ENCODE measurements around the gene STOX1.
"Not testable (repeated sequence)": the region's sequence is repeated elsewhere in the genome, so short reads cannot be mapped to it uniquely, and the experiment has no call there.

Gene STOX1

GRCh38 chr10:68828083-68828601 is 811 bp downstream of the STOX1 start:
- DNase-seq, result peak in 5 of 56 donors; percentile 6 to 20 (median 10)

- no peak for DNase-seq
These were observed 1.5 kb downstream of the STOX1 start for GRCh38 chr10:68828833-68829232.

GRCh38 chr10:68829521-68829920 is 2.2 kb downstream of the STOX1 start:
- peak in 1 of 56 donors; percentile 7 for DNase-seq

- no peak for DNase-seq
These were observed 2.6 kb downstream of the STOX1 start for GRCh38 chr10:68829952-68830351.

- DNase-seq, result no peak
These were observed 4.7 kb downstream of the STOX1 start for GRCh38 chr10:68831961-68832455.

GRCh38 chr10:68832601-68833000 is 5.3 kb downstream of the STOX1 start:
- DNase-seq, result no peak

GRCh38 chr10:68837626-68838322 is 10.4 kb downstream of the STOX1 start:
- DNase-seq, result no peak

GRCh38 chr10:68840650-68841049 is 13.3 kb downstream of the STOX1 start:
- DNase-seq, result not testable (repeated sequence)

- no peak for DNase-seq
These were observed 20.9 kb downstream of the STOX1 start for GRCh38 chr10:68848281-68848680.

GRCh38 chr10:68848806-68849205 is 21.5 kb downstream of the STOX1 start:
- no peak for DNase-seq

- no peak for DNase-seq
These were observed 29.0 kb downstream of the STOX1 start for GRCh38 chr10:68856352-68856751.

GRCh38 chr10:68857005-68857404 is 29.7 kb downstream of the STOX1 start:
- no peak for DNase-seq

GRCh38 chr10:68861253-68861652 is 33.9 kb downstream of the STOX1 start:
- no peak for DNase-seq

- no peak for DNase-seq
These were observed 37.3 kb downstream of the STOX1 start for GRCh38 chr10:68864611-68865010.

GRCh38 chr10:68868173-68868572 is 40.8 kb downstream of the STOX1 start:
- not testable (repeated sequence) for DNase-seq

GRCh38 chr10:68869623-68870022 is 42.3 kb downstream of the STOX1 start:
- DNase-seq, result no peak

GRCh38 chr10:68870061-68870460 is 42.7 kb downstream of the STOX1 start:
- DNase-seq, result no peak

- DNase-seq, result no peak
These were observed 43.3 kb downstream of the STOX1 start for GRCh38 chr10:68870545-68871104.

- DNase-seq, result no peak
These were observed 43.9 kb downstream of the STOX1 start for GRCh38 chr10:68871105-68871711.

- DNase-seq, result peak in 1 of 56 donors; percentile 40
These were observed 44.5 kb downstream of the STOX1 start for GRCh38 chr10:68871731-68872342.

- DNase-seq, result no peak
These were observed 49.2 kb downstream of the STOX1 start for GRCh38 chr10:68876246-68877138.
